Myocyte (in vitro differentiated cells): ENCODE data around the gene WWOX. TPM values are rescaled to one million over a fixed set of nuclear protein-coding genes. Genes with fewer than 3 reads are reported as not detected.

ENCODE experiments used
- DNase-seq: peaks from one replicate; pipeline ENCODE4 v3.0.0-alpha.2; 2012; ENCODE audit warnings: low read depth
- total RNA-seq: library from RNA; depleted of rRNA; stranded (reverse); fragments of >200 nt; gene quantifications from 2 replicates; pipeline ENCODE4 v1.2.3, GENCODE V29; 2014

WWOX gene
- total RNA-seq, 1 donor from 2014 or later, result 12.5 TPM

GRCh38 chr16:78816499-78817195 lies 717.2 kb downstream of the WWOX start:
- peak; percentile 67 for DNase-seq

DNA sequence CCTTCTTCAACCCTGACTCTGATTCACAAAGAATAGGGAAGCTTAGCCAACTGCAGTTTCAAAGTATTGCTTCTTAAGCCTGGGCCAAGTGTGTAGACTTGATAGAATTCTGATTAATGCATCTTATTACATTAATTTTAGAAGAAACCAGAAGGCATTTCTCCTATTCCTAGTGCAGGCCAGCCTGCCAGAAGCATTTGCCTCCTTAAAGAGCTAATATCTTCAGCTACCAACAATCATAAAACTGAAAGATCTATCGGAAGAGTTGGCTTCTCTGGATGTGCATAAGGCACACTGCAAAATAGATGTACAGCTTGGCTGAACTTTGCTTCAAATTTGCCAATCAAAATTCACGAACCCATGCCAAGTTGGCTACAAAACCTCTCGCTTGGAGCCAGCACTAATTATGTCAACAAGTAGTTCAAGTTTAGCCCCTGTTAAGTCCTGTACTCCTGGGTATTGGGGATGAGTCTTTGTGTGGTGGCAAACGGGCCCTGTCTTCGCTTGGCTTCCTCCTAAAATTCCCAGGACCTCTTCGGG lies 717.8 kb downstream of the WWOX start:
- no peak for DNase-seq

DNA sequence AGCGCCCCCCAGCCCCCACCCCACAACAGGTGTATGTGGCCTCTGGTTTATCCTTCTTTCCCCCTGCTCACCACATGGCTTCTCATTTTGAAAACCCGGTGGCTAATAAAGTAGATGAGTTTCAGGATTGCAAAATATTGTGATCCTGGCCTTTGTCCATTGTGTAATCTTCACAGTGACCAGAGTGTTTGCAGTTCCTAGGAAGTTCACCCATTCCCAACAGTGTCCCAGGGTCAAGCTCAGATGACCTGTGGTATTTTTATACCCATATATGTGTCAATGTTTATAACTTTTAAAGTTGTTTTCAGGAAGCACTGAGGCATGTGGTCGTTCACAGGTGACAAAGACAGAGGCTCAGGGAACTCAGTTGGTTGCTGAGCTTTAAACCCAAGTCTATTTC lies 721.9 kb downstream of the WWOX start:
- DNase-seq, result no peak

GRCh38 chr16:78822509-78822908 lies 723.1 kb downstream of the WWOX start:
- DNase-seq, result no peak

GRCh38 chr16:78823027-78823426 lies 723.6 kb downstream of the WWOX start:
- DNase-seq, result no peak

DNA sequence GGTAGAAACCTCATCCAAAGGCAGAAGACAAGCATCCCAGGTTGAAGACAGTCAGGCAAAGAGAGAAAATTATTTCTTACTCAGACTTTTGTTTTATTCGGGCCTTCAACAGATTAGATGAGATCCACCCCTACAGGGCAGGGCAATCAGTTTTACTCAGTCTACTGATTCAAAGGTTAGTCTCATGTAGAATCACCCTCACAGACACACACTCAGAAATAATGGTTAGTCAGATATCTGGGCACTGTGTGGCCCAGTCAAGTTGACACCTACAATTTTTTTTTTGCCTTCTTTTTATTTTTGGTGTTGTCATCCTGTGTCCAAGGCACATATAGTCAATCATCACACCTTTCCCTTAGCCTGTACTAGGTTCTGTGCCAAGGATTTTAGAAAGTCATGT lies 729.8 kb downstream of the WWOX start:
- DNase-seq, result no peak

DNA sequence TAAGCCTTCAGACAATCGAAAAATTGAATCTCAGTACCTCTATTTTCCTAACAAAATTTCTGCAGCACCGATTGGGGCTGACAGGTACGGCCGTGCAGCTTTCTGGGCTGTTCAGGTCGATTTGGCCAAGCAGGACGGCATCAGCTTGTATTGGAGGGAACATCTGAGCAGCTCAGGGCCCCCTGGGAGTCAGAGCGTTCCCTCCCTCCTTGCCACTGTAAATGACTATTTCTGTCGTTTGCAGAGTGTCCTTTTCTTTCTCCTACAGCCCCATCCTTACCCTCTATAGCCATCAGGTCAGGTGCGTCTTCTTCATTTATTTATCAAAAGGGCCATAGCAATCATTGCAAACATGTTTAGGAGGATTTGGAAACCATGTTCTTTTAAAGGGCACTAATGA lies 731.1 kb downstream of the WWOX start:
- DNase-seq, result no peak

DNA sequence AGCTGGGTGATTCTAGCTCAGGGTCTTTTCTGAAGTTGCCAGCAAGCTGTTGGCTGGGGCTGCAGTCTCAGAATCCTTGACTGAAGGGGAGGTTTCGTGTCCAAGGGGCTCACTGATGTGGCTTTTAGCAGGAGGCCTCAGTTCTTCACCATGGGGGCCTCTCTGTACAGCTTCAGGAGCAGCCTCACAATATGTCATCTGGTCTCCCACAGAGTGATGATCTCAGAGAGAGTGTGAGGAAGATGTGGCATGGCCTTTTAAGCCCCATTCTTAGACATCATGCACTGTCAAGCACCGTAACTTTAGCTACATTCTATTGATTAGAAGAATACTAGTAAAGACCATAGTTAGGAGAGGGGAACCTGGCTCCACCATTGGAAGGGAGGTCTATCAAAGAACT lies 732.6 kb downstream of the WWOX start:
- no peak for DNase-seq

GRCh38 chr16:78836802-78837491 lies 737.5 kb downstream of the WWOX start:
- DNase-seq, result no peak

DNA sequence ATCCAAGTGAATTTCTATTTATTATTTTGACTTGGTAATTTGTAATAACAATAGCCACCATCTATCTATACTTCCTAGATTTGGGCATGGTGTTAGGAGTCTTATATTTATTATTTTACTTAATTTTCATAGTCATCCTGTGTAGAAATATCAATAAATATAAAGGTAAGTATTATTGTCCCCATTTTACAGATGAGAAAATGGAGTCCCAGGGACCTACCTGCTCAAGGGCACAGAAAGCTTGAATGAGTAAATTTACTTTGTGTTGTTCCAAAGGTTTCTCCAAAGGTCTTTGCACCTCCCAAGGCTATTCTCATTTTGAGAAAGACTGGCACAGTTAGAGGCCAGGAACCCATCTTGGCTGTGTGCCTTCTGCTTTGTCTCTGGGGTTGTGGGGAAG lies 738.3 kb downstream of the WWOX start:
- DNase-seq, result no peak

DNA sequence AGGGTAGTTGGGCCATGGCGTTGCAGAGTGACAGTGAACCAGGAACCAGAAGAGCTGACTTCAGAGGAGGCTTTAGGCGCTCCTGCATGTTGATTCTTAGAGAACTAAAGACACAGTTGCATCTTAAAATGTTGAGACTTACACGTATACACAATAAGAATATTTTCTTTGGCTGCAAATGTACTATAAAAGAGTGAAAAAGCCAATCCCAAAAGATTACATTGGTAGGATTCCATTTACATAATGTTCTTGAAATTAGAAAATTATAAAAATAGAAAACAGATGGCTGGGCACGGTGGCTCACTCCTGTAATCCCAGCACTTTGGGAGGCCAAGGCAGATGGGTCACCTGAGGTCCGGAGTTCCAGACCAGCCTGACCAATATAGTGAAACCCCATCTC lies 738.8 kb downstream of the WWOX start:
- no peak for DNase-seq

DNA sequence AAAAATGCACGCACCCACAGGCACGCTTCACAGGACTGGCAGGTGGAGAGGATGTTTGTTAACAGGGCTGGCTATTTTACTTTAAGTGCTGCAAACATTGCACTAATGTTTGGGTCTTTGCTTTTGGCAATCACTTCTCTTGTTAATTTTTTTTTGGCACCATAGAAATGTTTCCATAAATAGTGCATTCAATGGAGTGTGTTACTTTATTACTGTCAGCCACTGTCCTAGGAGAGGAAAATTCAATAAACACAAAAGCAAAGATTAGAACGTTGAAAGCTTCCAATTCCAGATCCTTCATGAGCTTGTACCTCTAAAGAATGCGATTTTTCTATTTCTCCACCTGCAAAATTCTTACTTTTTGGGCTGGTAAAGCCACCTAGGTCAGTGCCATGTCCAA lies 743.5 kb downstream of the WWOX start:
- DNase-seq, result no peak

GRCh38 chr16:78843978-78844377 lies 744.5 kb downstream of the WWOX start:
- no peak for DNase-seq

GRCh38 chr16:78844682-78845081 lies 745.2 kb downstream of the WWOX start:
- no peak for DNase-seq

- DNase-seq, result no peak
Measured at GRCh38 chr16:78851266-78851665, 751.8 kb downstream of the WWOX start.

DNA sequence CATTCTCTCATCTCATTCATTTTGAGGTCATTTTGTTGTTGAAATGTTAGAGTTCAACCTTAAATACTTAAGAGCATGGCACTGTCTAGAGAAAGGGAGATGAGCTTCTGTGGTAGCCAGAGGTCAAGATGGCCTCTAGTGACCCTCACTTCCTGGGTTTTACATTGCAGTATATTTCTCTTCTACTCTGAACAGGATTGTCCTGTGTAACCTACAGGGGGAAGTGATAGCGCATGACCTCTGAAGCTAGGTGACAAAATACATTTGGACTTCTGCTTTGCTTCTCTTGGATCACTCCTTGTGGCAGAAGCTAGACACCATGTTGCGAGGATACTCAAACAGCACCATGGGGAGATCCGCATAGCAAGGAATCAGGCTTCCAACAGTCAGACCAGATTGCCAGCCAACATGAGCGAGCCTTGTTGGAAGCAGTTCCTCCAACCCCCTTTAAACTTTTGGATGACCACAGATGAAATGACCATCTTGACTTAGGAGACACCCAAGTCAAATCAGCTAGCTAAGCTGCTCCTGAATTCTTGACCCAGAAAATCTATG lies 752.7 kb downstream of the WWOX start:
- DNase-seq, result no peak

- no peak for DNase-seq
Measured at GRCh38 chr16:78862022-78862421, 762.6 kb downstream of the WWOX start.

- DNase-seq, result no peak
Measured at GRCh38 chr16:78866521-78866920, 767.1 kb downstream of the WWOX start.

DNA sequence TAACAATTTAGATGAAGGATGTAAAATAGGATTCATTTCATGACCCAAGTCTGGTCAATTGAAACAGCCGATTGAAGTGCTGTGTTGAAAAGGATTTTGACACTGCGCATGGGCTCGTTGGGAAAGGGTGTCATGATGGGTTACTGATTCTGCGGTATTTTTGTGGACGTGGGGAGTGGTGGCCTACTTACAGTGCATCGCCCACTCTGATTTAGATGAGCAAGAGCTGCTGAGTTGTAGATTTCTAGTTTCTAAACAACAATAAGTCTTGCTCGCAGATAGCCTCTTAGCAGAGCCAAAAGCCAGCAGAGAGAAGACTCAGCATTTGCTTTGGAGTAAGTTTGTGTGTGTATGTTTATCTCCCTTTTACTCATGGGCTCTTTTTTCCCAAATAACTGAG lies 770.0 kb downstream of the WWOX start:
- no peak for DNase-seq

GRCh38 chr16:78871241-78871640 lies 771.8 kb downstream of the WWOX start:
- DNase-seq, result no peak

DNA sequence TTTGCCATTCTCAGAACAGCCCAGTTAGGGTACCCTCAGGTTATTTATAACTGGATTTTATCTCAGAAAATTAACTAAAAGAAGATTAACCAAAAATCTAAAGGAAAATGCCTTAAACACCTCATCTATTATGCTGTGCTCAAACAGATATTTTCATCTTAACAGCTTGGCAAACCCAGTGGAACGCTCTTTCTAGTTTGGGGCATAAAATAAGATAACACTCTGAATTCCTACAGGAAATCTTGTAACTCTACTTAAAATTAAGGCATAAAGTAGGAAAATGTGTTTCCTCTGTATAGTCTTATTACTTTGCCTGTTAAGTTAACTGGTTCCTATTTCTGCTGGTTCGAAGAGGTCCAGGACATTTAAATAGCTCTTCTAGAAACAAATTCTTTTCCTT lies 777.2 kb downstream of the WWOX start:
- no peak for DNase-seq

DNA sequence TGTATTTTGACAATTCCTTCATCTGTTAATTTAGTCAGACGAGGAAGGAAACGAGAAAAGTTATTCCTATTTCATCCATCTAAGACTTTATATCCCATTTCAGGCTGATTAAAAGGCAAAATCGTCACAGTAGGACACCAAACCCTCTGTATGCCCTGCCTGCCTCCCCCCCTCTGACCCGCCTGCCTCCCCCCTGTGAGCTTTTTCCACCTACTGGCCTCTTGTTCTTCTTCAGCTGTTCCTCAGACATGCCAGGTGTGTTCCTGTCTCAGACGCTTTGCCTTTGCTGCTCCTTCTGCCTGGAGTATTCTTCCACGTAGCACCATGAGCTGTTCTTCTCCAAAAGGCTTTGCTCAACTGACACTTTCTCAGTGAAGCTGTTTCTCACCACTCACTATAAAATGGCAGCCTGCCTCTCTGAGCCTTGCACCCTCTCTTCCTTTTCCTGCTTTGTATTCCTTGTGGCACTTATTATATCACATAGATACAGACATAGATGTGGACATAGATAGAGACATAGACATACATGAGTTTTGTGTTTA lies 777.7 kb downstream of the WWOX start:
- DNase-seq, result no peak
